PFSK-1 (cell line): Measurements from ENCODE around the gene SPNS3.

Source experiments
- FOXP2 ChIP-seq: optimal IDR thresholded peaks from 2 replicates; pipeline ENCODE3; 2011; ENCODE audit warnings: borderline replicate concordance, control low read depth, inconsistent platforms; ENCODE audit not compliant: insufficient read depth; ENCODE audit errors: extremely low read length, extremely low read depth
- POLR2AphosphoS5 ChIP-seq: IDR thresholded peaks from 2 replicates; pipeline ENCODE4 v1.6.1; 2012; ENCODE audit warnings: low read depth, mild to moderate bottlenecking, control low read depth, low read length, moderate library complexity
- REST ChIP-seq, 2 experiments: IDR thresholded peaks; 2 replicates each; pipeline versions ENCODE4 v1.6.1 to v1.8.0; 2011 to 2012; ENCODE audit warnings: low read depth in 2 of 2, low read length in 2 of 2, control low read depth in 1 of 2, inconsistent platforms in 1 of 2, mild to moderate bottlenecking in 1 of 2, moderate library complexity in 1 of 2; ENCODE audit not compliant: insufficient read depth in 1 of 2
- SIN3A ChIP-seq: IDR thresholded peaks from 2 replicates; pipeline ENCODE4 v1.6.1; 2012; ENCODE audit warnings: mild to moderate bottlenecking, low read length, moderate library complexity, borderline replicate concordance; ENCODE audit not compliant: insufficient read depth
- TAF1 ChIP-seq: IDR thresholded peaks from 2 replicates; pipeline ENCODE4 v1.6.1; 2012; ENCODE audit warnings: low read length, control low read depth, borderline replicate concordance; ENCODE audit not compliant: insufficient read depth

The SPNS3 gene

GRCh38 chr17:4394208-4395110 lies 39.3 kb upstream of the SPNS3 start:
- TF ChIP-seq SIN3A, result no peak
- no peak for TF ChIP-seq TAF1
- no peak for TF ChIP-seq FOXP2
- no peak for TF ChIP-seq POLR2AphosphoS5
- no peak for TF ChIP-seq REST (IDR thresholded peaks at IDR 0.05; ENCODE audit: insufficient read depth in 1 of 2, low read depth in 2 of 2, low read length in 2 of 2)

GRCh38 chr17:4395111-4395478 lies 38.6 kb upstream of the SPNS3 start:
- TF ChIP-seq REST (IDR thresholded peaks at IDR 0.05; ENCODE audit: insufficient read depth in 1 of 2, low read depth in 2 of 2, low read length in 2 of 2), result no peak
- TF ChIP-seq FOXP2, result no peak
- TF ChIP-seq TAF1, result no peak
- TF ChIP-seq SIN3A, result no peak
- no peak for TF ChIP-seq POLR2AphosphoS5

DNA sequence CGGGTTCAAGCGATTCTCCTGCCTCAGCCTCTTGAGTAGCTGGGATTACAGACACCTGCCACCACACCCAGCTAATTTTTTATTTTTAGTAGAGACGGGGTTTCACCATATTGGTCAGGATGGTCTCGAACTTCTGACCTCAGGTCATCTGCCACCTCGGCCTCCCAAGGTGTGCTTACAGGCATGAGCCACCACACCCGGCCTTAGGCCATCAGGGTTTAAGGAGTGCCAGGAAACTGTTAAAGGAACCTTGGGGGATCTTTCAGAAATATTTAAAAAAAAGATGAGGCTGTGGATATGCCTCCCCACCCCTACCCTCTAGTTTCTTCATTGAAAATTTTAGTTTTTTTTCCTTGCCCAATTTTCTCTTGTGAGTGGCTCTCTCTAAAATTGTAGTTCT lies 35.9 kb upstream of the SPNS3 start:
- TF ChIP-seq FOXP2, result no peak
- TF ChIP-seq TAF1, result no peak
- TF ChIP-seq POLR2AphosphoS5, result no peak

GRCh38 chr17:4405038-4405669 lies 28.6 kb upstream of the SPNS3 start:
- TF ChIP-seq POLR2AphosphoS5, result no peak
- TF ChIP-seq SIN3A, result no peak
- no peak for TF ChIP-seq FOXP2
- TF ChIP-seq TAF1, result no peak
- TF ChIP-seq REST (IDR thresholded peaks at IDR 0.05; ENCODE audit: insufficient read depth in 1 of 2, low read depth in 2 of 2, low read length in 2 of 2), result no peak

GRCh38 chr17:4405699-4406098 lies 28.0 kb upstream of the SPNS3 start:
- TF ChIP-seq FOXP2, result no peak
- no peak for TF ChIP-seq REST (IDR thresholded peaks at IDR 0.05; ENCODE audit: insufficient read depth in 1 of 2, low read depth in 2 of 2, low read length in 2 of 2)
- TF ChIP-seq TAF1, result no peak
- no peak for TF ChIP-seq POLR2AphosphoS5
- TF ChIP-seq SIN3A, result no peak
